Stimulated activated CD8-positive, alpha-beta memory T cell treated with anti-CD3 and anti-CD28 coated beads, Interleukin-7, amount 100 ng/mL, for 4 hours (primary cell): ENCODE results near the gene TTLL13.

Source experiments
- DNase-seq, 2 donors: peaks; one replicate each; pipeline ENCODE4 v3.0.0-alpha.2; 2020; ENCODE audit warnings: low read depth in 2 of 2

The TTLL13 gene

GRCh38 chr15:90249203-90249863 is at the start of gene TTLL13:
TSS of gene TTLL13 (plus strand) at chr15:90249556. CDS start at chr15:90250631, 1,075 bp downstream.
- peak; percentile 56 to 60 for DNase-seq

- no peak for DNase-seq
Measured at GRCh38 chr15:90200534-90201129, 48.7 kb upstream of the TTLL13 start.

- DNase-seq: peak in 1 of 2 donors; percentile 66
Measured at GRCh38 chr15:90201130-90201943, 48.0 kb upstream of the TTLL13 start, which contains the start of gene SEMA4B. TSS of gene SEMA4B (plus strand) at chr15:90201330. CDS start at chr15:90201579, 249 bp downstream.

GRCh38 chr15:90201944-90202375 is 47.4 kb upstream of the TTLL13 start:
- DNase-seq: no peak

GRCh38 chr15:90202929-90203328 is 46.4 kb upstream of the TTLL13 start:
- no peak for DNase-seq

- no peak for DNase-seq
Measured at GRCh38 chr15:90203473-90203872, 45.9 kb upstream of the TTLL13 start.

- no peak for DNase-seq
Measured at GRCh38 chr15:90203922-90204321, 45.4 kb upstream of the TTLL13 start.

GRCh38 chr15:90205050-90205848 is 44.1 kb upstream of the TTLL13 start:
- DNase-seq: no peak

- no peak for DNase-seq
Measured at GRCh38 chr15:90205886-90206285, 43.5 kb upstream of the TTLL13 start.

- DNase-seq: no peak
Measured at GRCh38 chr15:90207252-90207651, 42.1 kb upstream of the TTLL13 start.

GRCh38 chr15:90208356-90208755 is 41.0 kb upstream of the TTLL13 start:
- no peak for DNase-seq

GRCh38 chr15:90209591-90209990 is 39.8 kb upstream of the TTLL13 start:
- DNase-seq: no peak

GRCh38 chr15:90210593-90210992 is 38.8 kb upstream of the TTLL13 start:
- DNase-seq: no peak

- no peak for DNase-seq
Measured at GRCh38 chr15:90211009-90211408, 38.3 kb upstream of the TTLL13 start.

GRCh38 chr15:90211440-90212143 is 37.8 kb upstream of the TTLL13 start:
- DNase-seq: no peak

- no peak for DNase-seq
Measured at GRCh38 chr15:90212221-90213098, 36.9 kb upstream of the TTLL13 start.

GRCh38 chr15:90213122-90213817 is 36.1 kb upstream of the TTLL13 start:
- DNase-seq: no peak

GRCh38 chr15:90213818-90214204 is 35.5 kb upstream of the TTLL13 start:
- no peak for DNase-seq

- no peak for DNase-seq
Measured at GRCh38 chr15:90214553-90215196, 34.7 kb upstream of the TTLL13 start.
